ENCODE results near the gene MST1.
"Not testable (repeated sequence)": the region's sequence is repeated elsewhere in the genome, so short reads cannot be mapped to it uniquely, and the experiment has no call there.

The MST1 gene

GRCh38 chr3:49700453-49701128, 11.3 kb upstream of the MST1 start:
- no peak for DNase-seq

- DNase-seq = no peak
Observed at GRCh38 chr3:49700014-49700413, 10.7 kb upstream of the MST1 start.

DNA sequence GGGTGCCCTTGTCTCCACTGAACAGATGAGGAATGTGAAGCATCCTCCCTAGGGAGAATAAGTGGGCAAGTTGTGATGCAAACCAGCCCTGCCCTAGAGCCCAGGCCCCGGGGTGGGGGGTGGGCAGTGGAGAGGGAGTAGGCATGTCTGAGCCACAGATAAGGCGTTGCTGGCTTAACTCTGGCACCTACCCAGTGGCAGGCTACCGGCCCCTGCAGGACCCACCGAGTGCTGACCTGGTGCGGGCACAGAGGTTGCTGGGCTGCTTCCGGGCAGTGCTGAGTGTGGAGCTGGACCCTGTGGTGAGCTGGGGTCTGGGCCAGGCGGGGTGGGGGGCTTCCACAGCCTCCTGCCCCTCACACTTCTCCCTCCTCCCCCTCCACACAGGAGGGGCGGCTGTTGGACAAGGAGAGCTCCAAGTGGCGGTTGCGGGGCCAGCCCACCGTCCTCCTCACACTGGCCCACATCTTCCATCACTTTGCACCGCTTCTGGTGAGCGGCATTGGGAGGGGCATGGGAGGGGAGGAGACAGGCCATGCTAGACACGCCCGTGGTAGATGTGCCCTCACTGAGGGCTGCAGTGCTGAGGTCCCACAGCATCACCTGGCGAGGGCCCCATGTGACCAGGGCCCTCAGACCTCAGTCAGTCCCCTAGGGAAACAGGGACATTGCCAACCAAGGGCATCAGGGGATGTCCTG, 10.2 kb upstream of the MST1 start:
- no peak for DNase-seq

DNA sequence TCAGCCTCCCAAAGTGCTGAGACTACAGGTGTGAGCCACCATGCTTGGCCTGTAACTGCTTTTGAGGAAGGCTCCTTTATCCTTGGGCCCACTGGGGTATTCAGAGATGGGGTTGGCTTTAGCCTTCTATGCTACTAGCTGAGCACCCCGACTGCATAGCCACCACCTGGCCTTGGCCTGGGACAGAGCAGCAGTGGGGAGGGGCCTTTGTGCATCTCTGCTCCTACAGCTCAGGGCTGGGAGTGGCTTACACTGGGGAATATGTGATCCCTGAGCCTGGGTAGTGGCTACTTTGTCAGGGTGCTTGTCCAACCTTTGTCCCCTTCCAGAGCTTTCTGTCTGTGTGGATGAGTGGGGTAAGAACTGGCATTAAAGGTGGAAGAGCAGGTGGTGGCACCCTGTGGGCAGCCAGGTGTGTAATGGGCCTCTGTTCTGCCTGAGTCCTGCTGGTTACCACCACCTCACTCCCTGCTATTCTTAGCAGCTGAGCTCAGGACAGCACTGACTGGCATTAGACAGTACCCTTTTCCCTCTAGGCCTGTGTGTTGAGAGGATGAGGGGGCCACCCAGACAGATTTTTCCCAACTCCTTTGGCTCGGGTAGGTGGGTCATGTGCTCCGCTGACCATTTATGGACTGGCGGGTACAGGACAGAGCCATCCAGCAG, 6.2 kb upstream of the MST1 start:
- DNase-seq = not testable (repeated sequence)

DNA sequence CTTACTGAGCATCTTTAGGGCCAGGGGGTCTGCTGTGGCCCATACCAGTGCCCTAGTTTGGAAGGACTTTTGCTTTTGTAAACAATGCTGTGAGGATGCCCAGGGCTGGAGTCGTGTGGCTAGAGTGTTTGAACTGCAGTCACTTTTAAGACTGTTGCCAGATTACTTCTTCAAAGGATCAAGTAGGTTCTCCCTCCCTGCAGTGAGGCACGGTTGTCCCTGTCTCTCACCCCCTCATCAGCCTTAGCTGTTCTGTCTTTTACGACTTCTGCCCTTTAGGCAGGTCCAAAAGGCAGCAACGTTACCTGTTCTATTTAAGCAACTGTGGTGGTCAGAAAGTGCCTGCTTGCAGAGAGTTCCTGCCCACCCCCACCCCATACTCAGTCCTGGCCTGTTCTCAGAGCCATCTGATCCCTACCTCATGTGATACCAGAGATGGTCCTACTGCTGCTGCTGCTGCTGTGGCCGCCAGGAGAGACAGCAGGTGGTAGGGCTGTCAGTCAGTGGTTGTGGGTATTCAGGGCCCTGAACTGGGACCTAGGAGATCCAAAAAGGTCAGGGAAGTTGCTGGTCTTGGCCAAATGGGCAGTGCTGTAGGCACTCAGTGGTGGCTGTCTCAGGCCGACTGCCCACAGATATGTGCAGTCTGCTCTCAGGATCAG, 5.3 kb upstream of the MST1 start:
- DNase-seq = not testable (repeated sequence)

- DNase-seq = not testable (repeated sequence)
Observed at GRCh38 chr3:49691481-49691880, 2.2 kb upstream of the MST1 start.

GRCh38 chr3:49690856-49691255, 1.6 kb upstream of the MST1 start:
- not testable (repeated sequence) for DNase-seq

DNA sequence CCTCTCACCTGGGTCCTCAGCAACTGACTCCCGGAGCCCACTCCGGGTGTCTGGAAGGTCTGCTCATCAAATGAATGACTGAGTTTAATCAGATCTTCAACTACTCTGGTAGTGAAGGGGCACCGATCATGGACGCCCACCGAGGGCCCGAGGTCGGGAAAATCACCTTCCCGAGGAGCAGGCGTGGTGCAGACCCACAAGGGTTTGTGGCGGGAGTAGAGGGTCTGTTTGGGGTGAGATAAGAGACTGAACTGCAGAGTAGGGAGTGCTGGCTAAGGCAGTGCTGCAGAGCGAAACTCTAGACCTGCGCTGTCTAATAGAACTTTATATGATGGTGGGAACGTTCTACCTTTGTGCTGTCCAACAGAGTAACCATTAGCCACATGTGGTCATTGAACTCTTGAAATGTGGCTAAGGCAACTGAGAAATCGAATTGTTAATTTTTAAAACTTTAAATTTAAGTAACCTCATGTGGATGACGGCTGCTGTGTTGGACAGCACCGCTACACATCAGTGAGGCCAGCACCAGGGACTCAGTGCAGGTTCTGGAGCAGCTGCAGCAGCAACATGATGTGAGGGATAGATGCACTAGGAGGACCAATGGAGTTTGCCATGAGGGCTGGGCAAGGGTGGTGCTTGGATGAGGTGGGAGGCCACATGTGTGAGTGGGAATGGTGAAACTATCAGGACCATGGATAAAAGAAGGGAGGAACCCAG, 792 bp upstream of the MST1 start:
- not testable (repeated sequence) for DNase-seq

GRCh38 chr3:49688338-49689045, 782 bp downstream of the MST1 start:
- not testable (repeated sequence) for DNase-seq

GRCh38 chr3:49687424-49687795, 1.9 kb downstream of the MST1 start:
- DNase-seq = not testable (repeated sequence)

GRCh38 chr3:49686769-49687423, 2.4 kb downstream of the MST1 start:
- not testable (repeated sequence) for DNase-seq

- not testable (repeated sequence) for DNase-seq
Observed at GRCh38 chr3:49686346-49686745, 2.9 kb downstream of the MST1 start.

DNA sequence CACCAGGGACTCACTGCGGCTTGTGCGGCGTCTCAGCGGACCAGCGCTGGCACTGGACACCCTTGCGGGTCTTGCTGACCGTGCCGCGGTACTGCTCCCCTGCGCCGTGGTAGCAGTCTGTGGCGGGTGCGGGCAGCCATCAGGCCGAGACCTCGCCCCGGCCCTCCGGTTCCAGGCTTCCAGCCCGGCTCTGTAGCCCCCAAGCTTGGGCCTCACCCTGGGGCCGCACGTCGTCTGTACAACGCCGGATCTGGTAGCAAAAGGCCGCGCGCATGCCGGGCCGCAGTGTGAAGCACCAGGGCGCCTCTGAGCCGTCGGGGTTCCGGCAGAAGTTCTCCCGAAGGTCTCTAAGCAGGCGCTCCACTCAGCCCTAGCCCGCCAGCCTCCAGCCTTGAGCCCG, 3.4 kb downstream of the MST1 start:
- not testable (repeated sequence) for DNase-seq

GRCh38 chr3:49685103-49685502, 4.2 kb downstream of the MST1 start:
- not testable (repeated sequence) for DNase-seq

- not testable (repeated sequence) for DNase-seq
Observed at GRCh38 chr3:49684453-49684852, 4.8 kb downstream of the MST1 start.

GRCh38 chr3:49683162-49683561, 6.1 kb downstream of the MST1 start:
- no peak for DNase-seq

GRCh38 chr3:49681543-49681942, 7.7 kb downstream of the MST1 start:
- DNase-seq = no peak

GRCh38 chr3:49681232-49681522, 8.1 kb downstream of the MST1 start:
- DNase-seq = no peak

GRCh38 chr3:49680493-49681231, 8.6 kb downstream of the MST1 start:
- no peak for DNase-seq

GRCh38 chr3:49675912-49676311, 13.4 kb downstream of the MST1 start:
- DNase-seq = no peak

- DNase-seq = no peak
Observed at GRCh38 chr3:49674497-49674983, 14.7 kb downstream of the MST1 start.

Measured in NCI-H1048 (cell line).